ENCODE data around the gene THBS3. TPM values are rescaled to one million over a fixed set of nuclear protein-coding genes. Genes with fewer than 3 reads are reported as not detected.
"Not testable (repeated sequence)": the region's sequence is repeated elsewhere in the genome, so short reads cannot be mapped to it uniquely, and the experiment has no call there.

THBS3 gene
- total RNA-seq, 2 donors from 2014 or later = 10.9 to 11.2 TPM

GRCh38 chr1:155166471-155167165 lies 41.1 kb downstream of the THBS3 start:
- peak; percentile 65 for DNase-seq (ENCODE audit: low spot score)
- Histone ChIP-seq H3K4me3 (peak overlapping the region in 1 of 2 donors; percentile 13), H3K27ac (peak overlapping the region; percentile 53 to 60)

GRCh38 chr1:155166051-155166470 lies 41.6 kb downstream of the THBS3 start:
- peaks cover 0 to 24% of the 10 kb centered on the region in 2 donors for H3K4me1 ChIP-seq
- peak; percentile 57 for DNase-seq (ENCODE audit: low spot score)
- H3K27ac ChIP-seq = peak overlapping the region; percentile 18 to 60
- no peak overlapping the region for H3K4me3 ChIP-seq
- H3K27me3 ChIP-seq = no peaks in the 10 kb centered on the region
- no peaks in the 10 kb centered on the region for H3K9me3 ChIP-seq
- H3K36me3 ChIP-seq = peaks cover 16% of the 10 kb centered on the region
- TF ChIP-seq CTCF (IDR thresholded peaks at IDR 0.05) = no peak

More at GRCh38 chr1:155166471-155167165, 41.1 kb downstream of the THBS3 start:
- no peak for TF ChIP-seq CTCF (IDR thresholded peaks at IDR 0.05)
- Histone ChIP-seq H3K4me1 (peaks cover 0 to 24% of the 10 kb centered on the region in 2 donors), H3K36me3 (peaks cover 16% of the 10 kb centered on the region), H3K27me3 (no peaks in the 10 kb centered on the region), H3K9me3 (no peaks in the 10 kb centered on the region)

- not testable (repeated sequence) for H3K36me3 ChIP-seq; H3K27ac ChIP-seq; H3K9me3 ChIP-seq; H3K4me3 ChIP-seq; H3K27me3 ChIP-seq; DNase-seq (ENCODE audit: low spot score)
- peaks cover 0 to 24% of the 10 kb centered on the region in 2 donors for H3K4me1 ChIP-seq
Observed at GRCh38 chr1:155164625-155165024, 43.1 kb downstream of the THBS3 start.

GRCh38 chr1:155163785-155164184 lies 43.9 kb downstream of the THBS3 start:
- DNase-seq (ENCODE audit: low spot score); H3K27ac ChIP-seq: not testable (repeated sequence)

GRCh38 chr1:155162631-155163030 lies 45.1 kb downstream of the THBS3 start:
- H3K4me3 ChIP-seq; H3K36me3 ChIP-seq; H3K9me3 ChIP-seq; H3K27me3 ChIP-seq; DNase-seq (ENCODE audit: low spot score); H3K27ac ChIP-seq: not testable (repeated sequence)
- H3K4me1 ChIP-seq = peaks cover 0 to 19% of the 10 kb centered on the region in 2 donors

More at GRCh38 chr1:155163785-155164184, 43.9 kb downstream of the THBS3 start:
- not testable (repeated sequence) for H3K4me3 ChIP-seq, H3K9me3 ChIP-seq, H3K36me3 ChIP-seq, H3K27me3 ChIP-seq
- peaks cover 0 to 24% of the 10 kb centered on the region in 2 donors for H3K4me1 ChIP-seq

- DNase-seq (ENCODE audit: low spot score) = no peak
- Histone ChIP-seq H3K4me3 (no peak overlapping the region), H3K36me3 (no peaks in the 10 kb centered on the region), H3K9me3 (no peaks in the 10 kb centered on the region), H3K27ac (no peak overlapping the region), H3K27me3 (no peaks in the 10 kb centered on the region), H3K4me1 (no peaks in the 10 kb centered on the region)
- TF ChIP-seq CTCF (IDR thresholded peaks at IDR 0.05) = no peak
Observed at GRCh38 chr1:155160128-155160527, 47.6 kb downstream of the THBS3 start.

- no peak overlapping the region for H3K27ac ChIP-seq
- no peaks in the 10 kb centered on the region for H3K4me1 ChIP-seq
- no peaks in the 10 kb centered on the region for H3K9me3 ChIP-seq
- H3K36me3 ChIP-seq = no peaks in the 10 kb centered on the region
- no peak for TF ChIP-seq CTCF (IDR thresholded peaks at IDR 0.05)
- H3K4me3 ChIP-seq = no peak overlapping the region
- DNase-seq (ENCODE audit: low spot score) = no peak
- H3K27me3 ChIP-seq = no peaks in the 10 kb centered on the region
Observed at GRCh38 chr1:155158991-155159390, 48.7 kb downstream of the THBS3 start.

GRCh38 chr1:155155996-155156643 lies 51.6 kb downstream of the THBS3 start:
- not testable (repeated sequence) for H3K27ac ChIP-seq; H3K4me1 ChIP-seq; H3K4me3 ChIP-seq; H3K9me3 ChIP-seq; H3K36me3 ChIP-seq; H3K27me3 ChIP-seq; DNase-seq (ENCODE audit: low spot score)
